Activated naive CD8-positive, alpha-beta T cell treated with anti-CD3 and anti-CD28 coated beads, Interleukin-2, amount 50 U/mL, for 24 hours (primary cell): ENCODE measurements around the gene UNC5C.

Experiments used
- ATAC-seq: fragments of 150-1000 bp; cut with Tn5 transposase; one replicate; pipeline ENCODE4 v1.10.0; 2021
- DNase-seq: peaks from one replicate; pipeline ENCODE4 v3.0.0; 2021
- H3K27ac Mint-ChIP-seq: one replicate; pipeline ENCODE4 v1.8.0; 2021; ENCODE audit warnings: mild to moderate bottlenecking, mixed read lengths
- H3K27me3 Mint-ChIP-seq: one replicate; pipeline ENCODE4 v1.8.0; 2021; ENCODE audit warnings: mixed read lengths
- H3K36me3 Mint-ChIP-seq: one replicate; pipeline ENCODE4 v1.8.0; 2021; ENCODE audit warnings: low read depth, mixed read lengths
- H3K4me1 Mint-ChIP-seq: one replicate; pipeline ENCODE4 v1.8.0; 2021; ENCODE audit warnings: mixed read lengths
- H3K4me3 Mint-ChIP-seq: one replicate; pipeline ENCODE4 v1.8.0; 2021; ENCODE audit warnings: mild to moderate bottlenecking, moderate library complexity, mixed read lengths
- H3K9me3 Mint-ChIP-seq: one replicate; pipeline ENCODE4 v1.8.0; 2021; ENCODE audit warnings: mixed read lengths

Gene UNC5C

GRCh38 chr4:95224402-95224801, 324.4 kb downstream of the UNC5C start:
- DNase-seq (no peak), ATAC-seq (no peak)
- Mint-ChIP-seq H3K4me1 (no peaks in the 10 kb centered on the region), H3K36me3 (no peaks in the 10 kb centered on the region), H3K9me3 (no peaks in the 10 kb centered on the region), H3K27me3 (no peaks in the 10 kb centered on the region), H3K27ac (no peak overlapping the region), H3K4me3 (no peak overlapping the region)

GRCh38 chr4:95220205-95221175, 328.3 kb downstream of the UNC5C start:
- H3K27me3 Mint-ChIP-seq = no peaks in the 10 kb centered on the region
- no peak overlapping the region for H3K27ac Mint-ChIP-seq
- no peaks in the 10 kb centered on the region for H3K36me3 Mint-ChIP-seq
- H3K4me3 Mint-ChIP-seq = no peak overlapping the region
- ATAC-seq (no peak), DNase-seq (no peak)
- H3K4me1 Mint-ChIP-seq = no peaks in the 10 kb centered on the region
- H3K9me3 Mint-ChIP-seq = no peaks in the 10 kb centered on the region

GRCh38 chr4:95219109-95219508, 329.7 kb downstream of the UNC5C start:
- no peaks in the 10 kb centered on the region for H3K27me3 Mint-ChIP-seq
- no peaks in the 10 kb centered on the region for H3K9me3 Mint-ChIP-seq
- DNase-seq = no peak
- no peak overlapping the region for H3K4me3 Mint-ChIP-seq
- H3K36me3 Mint-ChIP-seq = no peaks in the 10 kb centered on the region
- ATAC-seq = no peak
- no peak overlapping the region for H3K27ac Mint-ChIP-seq
- no peaks in the 10 kb centered on the region for H3K4me1 Mint-ChIP-seq

- DNase-seq (no peak), ATAC-seq (no peak)
- Mint-ChIP-seq H3K4me1 (no peaks in the 10 kb centered on the region), H3K27ac (no peak overlapping the region), H3K36me3 (no peaks in the 10 kb centered on the region), H3K27me3 (peaks cover 6% of the 10 kb centered on the region), H3K4me3 (no peak overlapping the region), H3K9me3 (no peaks in the 10 kb centered on the region)
Measured at GRCh38 chr4:95217197-95217596, 331.6 kb downstream of the UNC5C start.

GRCh38 chr4:95216636-95217035, 332.1 kb downstream of the UNC5C start:
- DNase-seq (no peak), ATAC-seq (no peak)
- Mint-ChIP-seq H3K4me1 (no peaks in the 10 kb centered on the region), H3K27me3 (peaks cover 6% of the 10 kb centered on the region), H3K4me3 (no peak overlapping the region), H3K9me3 (no peaks in the 10 kb centered on the region), H3K27ac (no peak overlapping the region), H3K36me3 (no peaks in the 10 kb centered on the region)

- Mint-ChIP-seq H3K36me3 (no peaks in the 10 kb centered on the region), H3K9me3 (no peaks in the 10 kb centered on the region), H3K27ac (no peak overlapping the region), H3K27me3 (peaks cover 6% of the 10 kb centered on the region), H3K4me1 (no peaks in the 10 kb centered on the region), H3K4me3 (no peak overlapping the region)
- DNase-seq (no peak), ATAC-seq (no peak)
Measured at GRCh38 chr4:95215991-95216605, 332.7 kb downstream of the UNC5C start.

GRCh38 chr4:95215043-95215442, 333.7 kb downstream of the UNC5C start:
- peaks cover 6% of the 10 kb centered on the region for H3K27me3 Mint-ChIP-seq
- ATAC-seq (no peak), DNase-seq (no peak)
- H3K4me3 Mint-ChIP-seq = no peak overlapping the region
- H3K9me3 Mint-ChIP-seq = no peaks in the 10 kb centered on the region
- no peak overlapping the region for H3K27ac Mint-ChIP-seq
- H3K36me3 Mint-ChIP-seq = no peaks in the 10 kb centered on the region
- H3K4me1 Mint-ChIP-seq = no peaks in the 10 kb centered on the region

- no peak overlapping the region for H3K4me3 Mint-ChIP-seq
- DNase-seq (no peak), ATAC-seq (no peak)
- no peaks in the 10 kb centered on the region for H3K9me3 Mint-ChIP-seq
- H3K27me3 Mint-ChIP-seq = peaks cover 6% of the 10 kb centered on the region
- H3K4me1 Mint-ChIP-seq = no peaks in the 10 kb centered on the region
- H3K36me3 Mint-ChIP-seq = no peaks in the 10 kb centered on the region
- no peak overlapping the region for H3K27ac Mint-ChIP-seq
Measured at GRCh38 chr4:95214408-95214807, 334.4 kb downstream of the UNC5C start.

- DNase-seq (no peak), ATAC-seq (no peak)
- Mint-ChIP-seq H3K27ac (no peak overlapping the region), H3K27me3 (peaks cover 6% of the 10 kb centered on the region), H3K36me3 (no peaks in the 10 kb centered on the region), H3K4me3 (no peak overlapping the region), H3K4me1 (no peaks in the 10 kb centered on the region), H3K9me3 (no peaks in the 10 kb centered on the region)
Measured at GRCh38 chr4:95213366-95213765, 335.4 kb downstream of the UNC5C start.

- no peak for DNase-seq
- Mint-ChIP-seq H3K4me1 (no peaks in the 10 kb centered on the region), H3K36me3 (no peaks in the 10 kb centered on the region), H3K9me3 (no peaks in the 10 kb centered on the region), H3K27ac (no peak overlapping the region), H3K4me3 (no peak overlapping the region), H3K27me3 (peaks cover 6% of the 10 kb centered on the region)
- no peak for ATAC-seq
Measured at GRCh38 chr4:95212692-95213091, 336.1 kb downstream of the UNC5C start.

GRCh38 chr4:95209927-95210326, 338.8 kb downstream of the UNC5C start:
- peaks cover 6% of the 10 kb centered on the region for H3K27me3 Mint-ChIP-seq
- H3K27ac Mint-ChIP-seq = no peak overlapping the region
- ATAC-seq (no peak), DNase-seq (no peak)
- no peaks in the 10 kb centered on the region for H3K4me1 Mint-ChIP-seq
- no peaks in the 10 kb centered on the region for H3K9me3 Mint-ChIP-seq
- H3K4me3 Mint-ChIP-seq = no peak overlapping the region
- no peaks in the 10 kb centered on the region for H3K36me3 Mint-ChIP-seq

- H3K36me3 Mint-ChIP-seq = no peaks in the 10 kb centered on the region
- no peak overlapping the region for H3K27ac Mint-ChIP-seq
- H3K4me1 Mint-ChIP-seq = no peaks in the 10 kb centered on the region
- H3K27me3 Mint-ChIP-seq = no peaks in the 10 kb centered on the region
- H3K4me3 Mint-ChIP-seq = no peak overlapping the region
- DNase-seq (no peak), ATAC-seq (no peak)
- no peaks in the 10 kb centered on the region for H3K9me3 Mint-ChIP-seq
Measured at GRCh38 chr4:95204873-95205272, 343.9 kb downstream of the UNC5C start.

GRCh38 chr4:95204267-95204844, 344.4 kb downstream of the UNC5C start:
- Mint-ChIP-seq H3K27ac (no peak overlapping the region), H3K27me3 (no peaks in the 10 kb centered on the region), H3K36me3 (no peaks in the 10 kb centered on the region), H3K4me3 (no peak overlapping the region), H3K4me1 (no peaks in the 10 kb centered on the region), H3K9me3 (no peaks in the 10 kb centered on the region)
- DNase-seq (no peak), ATAC-seq (no peak)

- DNase-seq = no peak
- no peak for ATAC-seq
- H3K36me3 Mint-ChIP-seq = no peaks in the 10 kb centered on the region
- H3K27me3 Mint-ChIP-seq = no peaks in the 10 kb centered on the region
- no peaks in the 10 kb centered on the region for H3K9me3 Mint-ChIP-seq
- H3K4me1 Mint-ChIP-seq = peaks cover under 1% of the 10 kb centered on the region
- no peak overlapping the region for H3K4me3 Mint-ChIP-seq
- H3K27ac Mint-ChIP-seq = no peak overlapping the region
Measured at GRCh38 chr4:95198961-95199360, 349.8 kb downstream of the UNC5C start.

GRCh38 chr4:95197353-95197752, 351.4 kb downstream of the UNC5C start:
- H3K4me3 Mint-ChIP-seq = no peak overlapping the region
- H3K9me3 Mint-ChIP-seq = no peaks in the 10 kb centered on the region
- H3K4me1 Mint-ChIP-seq = peaks cover 4% of the 10 kb centered on the region
- H3K27ac Mint-ChIP-seq = no peak overlapping the region
- no peaks in the 10 kb centered on the region for H3K27me3 Mint-ChIP-seq
- DNase-seq (no peak), ATAC-seq (no peak)
- no peaks in the 10 kb centered on the region for H3K36me3 Mint-ChIP-seq
